Prostate gland (tissue), 2 donors: Measurements from ENCODE around the gene AZIN2. TPM values are rescaled to one million over a fixed set of nuclear protein-coding genes. Genes with fewer than 3 reads are reported as not detected.

ENCODE experiments used
- DNase-seq: peaks from one replicate; pipeline ENCODE4 v3.0.0-alpha.2; 2019; ENCODE audit warnings: low spot score
- H3K27ac ChIP-seq, 2 donors: fragments of 200-600 bp; sonication (generic); 2 replicates each; pipeline ENCODE4 v1.5.1; 2017 to 2019
- H3K27me3 ChIP-seq: fragments of 200-600 bp; sonication (generic); replicated peaks from 2 replicates; pipeline ENCODE4 v1.5.1; 2019; ENCODE audit not compliant: insufficient read depth
- H3K36me3 ChIP-seq, 2 donors: fragments of 200-600 bp; sonication (generic); 1 replicate in 1 of 2; 2 replicates in 1 of 2; pipeline versions ENCODE4 v1.5.1 to v1.8.1; 2017 to 2019
- H3K4me1 ChIP-seq: fragments of 200-600 bp; sonication (generic); replicated peaks from 2 replicates; pipeline ENCODE4 v1.5.1; 2019
- H3K4me3 ChIP-seq, 2 donors: fragments of 200-600 bp; sonication (generic); 2 replicates each; pipeline ENCODE4 v1.5.1; 2017 to 2019
- H3K9me3 ChIP-seq: fragments of 200-600 bp; sonication (generic); 2 replicates; pipeline ENCODE4 v1.5.1; 2017
- CTCF ChIP-seq, 4 experiments: fragments of 200-600 bp in 2 of 4; fragments of 450-650 bp in 2 of 4; sonication (generic) in 2 of 4; IDR thresholded peaks; 1 replicate in 3 of 4; 2 replicates in 1 of 4; pipeline ENCODE4 v1.5.1; 2016 to 2019; ENCODE audit warnings: antibody characterized with exemption in 4 of 4, mild to moderate bottlenecking in 2 of 4, moderate library complexity in 2 of 4
- POLR2A ChIP-seq: fragments of 450-650 bp; IDR thresholded peaks from one replicate; pipeline ENCODE4 v1.6.1; 2016; ENCODE audit warnings: antibody characterized with exemption, mild to moderate bottlenecking
- POLR2AphosphoS5 ChIP-seq: sonication (generic); formaldehyde crosslinking; IDR thresholded peaks from one replicate; pipeline ENCODE4 v1.6.1; 2017; ENCODE audit warnings: antibody characterized with exemption
- WGBS: methylation state at CpG from one replicate; pipeline ENCODE4 v1.1.5; 2018; 5-methylcytosine and 5-hydroxymethylcytosine counted together
- intact Hi-C: fragments of 100-400 bp; cut with DNase I; formaldehyde crosslinking; loops from one replicate; pipeline ENCODE4 v1.14.2; 2022
- total RNA-seq, 2 donors: library from RNA; depleted of rRNA; stranded (reverse); fragments of >200 nt; gene quantifications; one replicate each; pipeline ENCODE4 v1.1.0, GENCODE V29; 2016

Gene AZIN2
- total RNA-seq, 2 donors from 2014 or later = 5.6 to 16.0 TPM

- TF ChIP-seq POLR2A (no peak), CTCF (IDR thresholded peaks at IDR 0.05) (no peak), POLR2AphosphoS5 (no peak)
- intact Hi-C loops = no loop called here
- H3K27ac ChIP-seq = no peak overlapping the region
- H3K4me1 ChIP-seq = no peaks in the 10 kb centered on the region
- no peak overlapping the region for H3K4me3 ChIP-seq
- DNase-seq = no peak
- WGBS = 31% methylated on average over 4 of the region's 4 CpGs
- H3K9me3 ChIP-seq = no peaks in the 10 kb centered on the region
- no peaks in the 10 kb centered on the region for H3K27me3 ChIP-seq
- no peaks in the 10 kb centered on the region for H3K36me3 ChIP-seq
Measured at GRCh38 chr1:33143176-33143575, 62.2 kb downstream of the AZIN2 start.

- intact Hi-C loops = no loop called here
- Histone ChIP-seq H3K9me3 (no peaks in the 10 kb centered on the region), H3K4me1 (no peaks in the 10 kb centered on the region), H3K27ac (no peak overlapping the region), H3K36me3 (no peaks in the 10 kb centered on the region), H3K4me3 (no peak overlapping the region), H3K27me3 (no peaks in the 10 kb centered on the region)
- no peak for DNase-seq
- no peak for TF ChIP-seq POLR2A
- no peak for TF ChIP-seq CTCF (IDR thresholded peaks at IDR 0.05)
- no peak for TF ChIP-seq POLR2AphosphoS5
- WGBS = 45% methylated on average over 2 of the region's 2 CpGs
Measured at GRCh38 chr1:33143698-33144097, 62.7 kb downstream of the AZIN2 start.

GRCh38 chr1:33146003-33146402 lies 65.0 kb downstream of the AZIN2 start:
- intact Hi-C loops = no loop called here
- Histone ChIP-seq H3K9me3 (no peaks in the 10 kb centered on the region), H3K4me3 (no peak overlapping the region), H3K4me1 (peaks cover 10% of the 10 kb centered on the region), H3K27ac (no peak overlapping the region), H3K27me3 (no peaks in the 10 kb centered on the region), H3K36me3 (no peaks in the 10 kb centered on the region)
- 36% methylated on average over 3 of the region's 3 CpGs for WGBS
- TF ChIP-seq POLR2A (no peak), CTCF (IDR thresholded peaks at IDR 0.05) (no peak), POLR2AphosphoS5 (no peak)
- no peak for DNase-seq

GRCh38 chr1:33147275-33147996 lies 66.5 kb downstream of the AZIN2 start:
- Histone ChIP-seq H3K36me3 (no peaks in the 10 kb centered on the region), H3K27me3 (no peaks in the 10 kb centered on the region), H3K9me3 (no peaks in the 10 kb centered on the region), H3K4me3 (no peak overlapping the region), H3K27ac (no peak overlapping the region), H3K4me1 (peaks cover 19% of the 10 kb centered on the region)
- WGBS = 91% methylated on average over 30 of the region's 30 CpGs
- no peak for DNase-seq
- intact Hi-C loops = no loop called here
- TF ChIP-seq CTCF (IDR thresholded peaks at IDR 0.05) (no peak), POLR2AphosphoS5 (no peak), POLR2A (no peak)

GRCh38 chr1:33147997-33148314 lies 67.0 kb downstream of the AZIN2 start:
- WGBS = 69% methylated on average over 3 of the region's 3 CpGs
- H3K27me3 ChIP-seq = no peaks in the 10 kb centered on the region
- no peaks in the 10 kb centered on the region for H3K36me3 ChIP-seq
- intact Hi-C loops = no loop called here
- no peak overlapping the region for H3K27ac ChIP-seq
- no peaks in the 10 kb centered on the region for H3K9me3 ChIP-seq
- TF ChIP-seq POLR2A (no peak), CTCF (IDR thresholded peaks at IDR 0.05) (no peak), POLR2AphosphoS5 (no peak)
- no peak overlapping the region for H3K4me3 ChIP-seq
- no peak for DNase-seq
- peaks cover 19% of the 10 kb centered on the region for H3K4me1 ChIP-seq
